GM12873 (cell line): Measurements from ENCODE around the gene OGFRL1.

Source experiments
- TF ChIP-seq, protein P1 (sequence below): IDR thresholded peaks from 2 replicates; pipeline ENCODE4 v1.5.1; 2012; ENCODE audit warnings: low read depth, mild to moderate bottlenecking, moderate library complexity, low read length, control low read depth; ENCODE audit not compliant: insufficient read depth; ENCODE audit errors: missing control alignments

The OGFRL1 gene

DNA sequence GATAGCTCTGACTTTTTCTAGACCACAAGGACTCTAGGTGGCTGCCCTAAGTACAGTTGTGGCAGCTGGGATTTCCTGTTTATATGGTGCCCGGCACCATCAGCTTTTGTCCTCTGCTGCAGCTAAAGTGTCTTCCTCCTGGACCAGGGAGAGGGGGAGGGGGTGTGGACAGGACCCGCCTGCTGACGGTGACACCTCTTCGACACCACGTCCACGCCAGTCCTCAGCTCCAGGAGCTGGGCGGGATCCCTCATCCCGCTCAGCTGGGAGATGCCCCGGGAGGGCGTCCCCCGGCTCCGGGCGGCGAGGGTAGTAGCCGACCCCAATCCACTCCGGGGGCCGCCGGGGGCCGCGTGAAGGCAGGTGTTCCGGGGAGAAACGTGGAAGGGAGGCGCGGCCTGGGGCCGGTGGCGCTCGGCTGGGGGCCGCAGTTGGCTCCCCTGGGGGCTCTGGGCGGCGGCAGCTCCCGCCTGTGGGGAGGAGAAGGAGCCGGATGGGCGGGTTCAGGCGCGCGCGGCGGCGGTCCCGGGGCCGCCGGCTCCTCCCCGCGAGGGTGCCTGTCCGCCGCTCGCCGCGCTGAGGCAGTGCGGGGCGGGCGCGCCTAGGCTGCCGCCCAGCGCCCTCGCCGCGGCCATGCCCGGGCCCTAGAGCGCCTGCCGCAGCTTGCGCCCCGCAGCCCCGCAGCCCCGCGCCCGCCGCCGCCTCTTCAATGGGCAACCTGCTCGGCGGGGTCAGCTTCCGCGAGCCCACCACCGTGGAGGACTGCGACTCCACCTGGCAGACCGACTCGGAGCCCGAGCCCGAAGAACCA is at the start of gene OGFRL1:
OGFRL1 (plus strand) TSS at position 584 of the 811 bp plus-strand sequence; CDS start at position 710, 126 bp downstream.
- TF ChIP-seq, protein P1, sequence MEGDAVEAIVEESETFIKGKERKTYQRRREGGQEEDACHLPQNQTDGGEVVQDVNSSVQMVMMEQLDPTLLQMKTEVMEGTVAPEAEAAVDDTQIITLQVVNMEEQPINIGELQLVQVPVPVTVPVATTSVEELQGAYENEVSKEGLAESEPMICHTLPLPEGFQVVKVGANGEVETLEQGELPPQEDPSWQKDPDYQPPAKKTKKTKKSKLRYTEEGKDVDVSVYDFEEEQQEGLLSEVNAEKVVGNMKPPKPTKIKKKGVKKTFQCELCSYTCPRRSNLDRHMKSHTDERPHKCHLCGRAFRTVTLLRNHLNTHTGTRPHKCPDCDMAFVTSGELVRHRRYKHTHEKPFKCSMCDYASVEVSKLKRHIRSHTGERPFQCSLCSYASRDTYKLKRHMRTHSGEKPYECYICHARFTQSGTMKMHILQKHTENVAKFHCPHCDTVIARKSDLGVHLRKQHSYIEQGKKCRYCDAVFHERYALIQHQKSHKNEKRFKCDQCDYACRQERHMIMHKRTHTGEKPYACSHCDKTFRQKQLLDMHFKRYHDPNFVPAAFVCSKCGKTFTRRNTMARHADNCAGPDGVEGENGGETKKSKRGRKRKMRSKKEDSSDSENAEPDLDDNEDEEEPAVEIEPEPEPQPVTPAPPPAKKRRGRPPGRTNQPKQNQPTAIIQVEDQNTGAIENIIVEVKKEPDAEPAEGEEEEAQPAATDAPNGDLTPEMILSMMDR: no peak

DNA sequence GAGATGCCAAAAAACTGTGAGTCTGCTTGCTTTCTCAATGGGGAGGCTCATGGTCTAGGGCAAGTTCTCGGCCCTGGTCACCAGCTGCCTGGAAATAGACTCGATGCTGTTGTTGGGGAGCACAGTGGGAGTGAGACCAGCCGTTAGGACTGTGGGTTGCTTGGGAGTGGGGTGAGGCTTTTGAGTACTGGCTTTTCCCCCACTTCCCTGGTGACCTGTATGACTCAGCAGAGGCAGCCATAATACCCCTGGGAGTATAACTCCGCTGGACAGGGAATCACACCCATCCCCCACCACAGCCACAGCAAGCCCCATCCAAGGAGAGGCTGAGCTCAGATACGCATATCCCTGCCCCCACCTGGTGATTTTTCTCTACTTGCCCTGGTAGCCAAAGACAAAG is 48.9 kb upstream of the OGFRL1 start:
- TF ChIP-seq, protein P1: no peak

DNA sequence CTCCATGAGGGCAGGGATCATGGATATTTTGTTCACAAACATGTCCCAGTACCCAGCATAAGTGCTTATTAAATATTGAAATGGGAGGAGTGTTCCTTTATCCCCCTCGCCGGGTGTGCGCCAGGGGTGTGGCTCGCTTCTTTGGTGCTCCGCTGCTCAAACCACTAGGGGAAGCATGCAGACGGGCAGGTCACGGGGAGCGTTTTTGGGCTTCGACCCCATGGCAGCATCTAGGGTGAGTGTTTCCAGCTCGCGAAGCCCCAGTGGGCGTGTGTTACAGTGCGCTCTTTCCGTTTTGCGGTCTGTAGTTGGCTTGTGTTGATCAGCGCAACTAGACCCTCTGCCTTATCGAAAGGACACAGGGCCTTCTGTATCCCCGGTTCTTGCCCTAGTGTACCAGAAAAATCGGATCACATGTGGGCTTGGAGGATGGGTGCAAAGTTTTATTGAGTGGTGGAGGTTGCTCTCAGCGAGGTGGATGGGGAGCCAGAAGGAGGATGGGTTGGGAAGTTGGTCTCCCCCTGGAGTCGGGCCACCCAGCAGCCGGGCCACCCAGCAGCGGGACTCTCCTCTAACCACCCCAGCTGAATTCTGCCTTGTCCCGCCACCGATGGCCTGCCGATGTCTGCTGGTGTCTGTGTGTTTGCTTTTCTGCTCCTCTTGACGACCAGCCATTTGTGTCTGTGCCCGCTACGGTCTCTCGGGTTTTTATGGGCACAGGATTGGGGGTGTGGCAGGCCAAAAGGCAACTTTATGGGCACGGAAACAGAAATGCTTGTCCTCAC is 43.2 kb upstream of the OGFRL1 start:
- TF ChIP-seq, protein P1: no peak

DNA sequence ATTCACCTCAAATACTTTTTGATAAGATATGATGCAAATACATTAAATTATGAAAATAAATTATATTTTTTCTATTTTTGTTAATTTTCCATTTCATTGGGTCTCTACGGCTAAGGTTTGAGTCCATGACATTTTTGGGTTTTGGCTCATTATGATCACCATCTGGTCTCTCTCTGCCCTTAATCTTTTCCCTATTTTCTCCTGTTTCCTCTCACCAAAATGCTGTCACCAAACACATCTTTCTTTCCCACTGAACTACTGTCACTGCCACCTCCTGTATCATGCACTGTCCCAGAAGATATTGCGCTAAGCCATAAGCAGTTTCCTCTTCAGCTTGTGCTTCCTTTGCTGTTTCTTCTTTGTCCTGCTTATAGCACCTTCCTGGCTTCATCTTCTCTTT is 42.0 kb upstream of the OGFRL1 start:
- TF ChIP-seq, protein P1: no peak

DNA sequence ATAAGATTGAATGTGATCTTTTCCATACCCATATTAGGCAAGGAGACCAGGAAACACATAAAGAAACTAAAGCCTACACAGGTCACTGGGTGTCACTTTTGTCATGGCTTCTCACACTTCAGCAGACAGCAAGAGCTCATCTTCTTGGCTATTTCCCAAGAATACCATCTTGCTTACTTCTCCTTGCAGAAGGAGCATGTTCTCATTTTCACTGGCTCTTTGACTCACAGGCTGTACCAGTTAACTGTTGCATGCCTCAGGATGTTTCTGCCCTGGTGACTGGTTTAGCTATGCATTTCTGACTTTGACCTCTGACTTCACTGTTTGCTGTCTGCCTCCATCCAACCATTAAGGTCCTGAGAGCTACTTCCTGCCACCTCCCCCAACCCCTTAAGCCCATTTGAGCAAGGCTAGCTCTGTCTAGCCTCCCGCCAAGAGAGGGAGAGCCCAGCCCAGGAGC is 40.3 kb upstream of the OGFRL1 start:
- TF ChIP-seq, protein P1: no peak

DNA sequence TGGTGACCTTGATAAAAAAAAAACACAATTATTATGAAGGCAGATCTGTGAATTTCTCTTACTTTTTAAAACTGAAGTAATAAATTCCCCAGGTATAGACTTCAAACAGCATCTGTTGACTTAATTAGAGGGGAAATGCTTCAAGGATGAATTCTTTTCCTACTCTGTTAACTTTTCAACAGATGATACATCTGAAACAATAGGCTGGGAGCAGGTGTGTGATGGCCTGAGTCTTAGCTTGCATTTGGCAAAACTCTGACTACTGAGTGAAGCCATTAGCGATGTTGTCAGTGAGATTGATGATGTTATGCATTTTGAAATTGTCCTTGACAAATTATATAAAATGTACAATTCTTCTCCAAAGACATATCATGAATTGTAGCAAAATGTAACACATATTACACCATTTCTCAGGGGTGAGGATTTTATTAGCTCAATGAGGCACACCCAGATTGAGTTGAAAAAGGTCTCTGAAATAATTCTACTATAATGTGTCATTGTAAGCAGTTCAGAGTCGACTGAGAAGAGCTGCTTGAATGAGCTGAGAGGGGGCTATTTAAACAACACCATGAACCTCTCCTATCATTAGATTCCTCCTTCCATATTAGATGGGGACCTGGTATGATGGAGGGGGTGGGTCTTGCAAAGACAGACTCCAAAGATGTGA is 39.6 kb upstream of the OGFRL1 start:
- TF ChIP-seq, protein P1: no peak
